NT2/D1 (cell line): ENCODE results near the gene RBBP9.
A peak's percentile ranks its signal among the peaks of the same experiment; 100 is the strongest.

Experiments
- DNase-seq: peaks from one replicate; pipeline ENCODE4 v3.0.0-alpha.2; 2011; ENCODE audit warnings: low read depth, low spot score
- H3K27me3 ChIP-seq: 2 replicates; pipeline ENCODE4 v1.6.0; 2011; ENCODE audit warnings: mild to moderate bottlenecking; ENCODE audit not compliant: insufficient read length, insufficient read depth
- H3K36me3 ChIP-seq: 2 replicates; pipeline ENCODE4 v1.6.1; 2011; ENCODE audit warnings: mild to moderate bottlenecking, low read length, mixed read lengths; ENCODE audit not compliant: insufficient read depth, insufficient read length
- H3K4me1 ChIP-seq: 2 replicates; pipeline ENCODE4 v1.5.1; 2011; ENCODE audit not compliant: insufficient read depth, insufficient read length
- H3K4me3 ChIP-seq: 2 replicates; pipeline ENCODE4 v1.5.1; 2011; ENCODE audit warnings: low read depth; ENCODE audit not compliant: insufficient read length
- H3K9ac ChIP-seq: 2 replicates; pipeline ENCODE4 v1.6.0; 2011; ENCODE audit warnings: low read depth; ENCODE audit not compliant: insufficient read length
- H3K9me3 ChIP-seq: 2 replicates; pipeline ENCODE4 v1.5.1; 2011; ENCODE audit warnings: mild to moderate bottlenecking, low read length; ENCODE audit not compliant: insufficient read depth
- SUZ12 ChIP-seq: IDR thresholded peaks from 2 replicates; pipeline ENCODE4 v1.6.1; 2011; ENCODE audit not compliant: insufficient read length, insufficient read depth; ENCODE audit errors: extremely low read depth
- YY1 ChIP-seq: IDR thresholded peaks from 2 replicates; pipeline ENCODE4 v1.6.1; 2011; ENCODE audit not compliant: insufficient read length, insufficient read depth
- ZNF274 ChIP-seq: IDR thresholded peaks from 2 replicates; pipeline ENCODE4 v1.6.1; 2011; ENCODE audit warnings: mild to moderate bottlenecking, low read depth, low read length

RBBP9 gene

GRCh38 chr20:18497603-18498002 lies 578 bp upstream of the RBBP9 start:
- H3K4me3 ChIP-seq = no peak overlapping the region
- peaks cover 14% of the 10 kb centered on the region for H3K36me3 ChIP-seq
- TF ChIP-seq YY1 = no peak
- no peak for TF ChIP-seq SUZ12
- TF ChIP-seq ZNF274 = no peak
- H3K9ac ChIP-seq = no peak overlapping the region
- H3K27me3 ChIP-seq = no peaks in the 10 kb centered on the region
- no peak for DNase-seq
- H3K4me1 ChIP-seq = no peaks in the 10 kb centered on the region
- no peaks in the 10 kb centered on the region for H3K9me3 ChIP-seq

DNA sequence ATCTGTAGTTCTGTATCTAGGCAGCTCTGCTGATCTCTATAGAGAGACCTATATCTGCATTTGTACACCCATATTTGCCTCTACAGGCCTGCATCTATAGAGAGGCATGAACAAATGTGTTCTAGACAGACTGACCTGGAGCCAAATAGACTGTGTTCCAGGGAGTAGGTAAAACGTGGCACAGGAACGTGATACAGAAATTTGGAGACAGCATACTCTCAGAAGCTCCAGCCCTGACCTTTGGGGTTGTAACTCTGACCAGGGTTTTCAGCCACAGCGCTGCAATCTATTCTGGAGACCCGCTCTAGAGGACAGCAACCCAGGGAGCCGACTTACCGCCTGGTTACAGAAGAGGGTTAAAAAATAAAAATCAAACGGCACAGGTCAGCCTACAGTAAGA lies 983 bp downstream of the RBBP9 start:
- H3K36me3 ChIP-seq = peaks cover 23% of the 10 kb centered on the region
- H3K4me1 ChIP-seq = no peaks in the 10 kb centered on the region
- H3K9ac ChIP-seq = peak overlapping the region; percentile 90
- H3K4me3 ChIP-seq = peak overlapping the region; percentile 75
- H3K9me3 ChIP-seq = no peaks in the 10 kb centered on the region
- TF ChIP-seq YY1 (no peak), ZNF274 (no peak), SUZ12 (no peak)
- no peak for DNase-seq
- no peaks in the 10 kb centered on the region for H3K27me3 ChIP-seq

DNA sequence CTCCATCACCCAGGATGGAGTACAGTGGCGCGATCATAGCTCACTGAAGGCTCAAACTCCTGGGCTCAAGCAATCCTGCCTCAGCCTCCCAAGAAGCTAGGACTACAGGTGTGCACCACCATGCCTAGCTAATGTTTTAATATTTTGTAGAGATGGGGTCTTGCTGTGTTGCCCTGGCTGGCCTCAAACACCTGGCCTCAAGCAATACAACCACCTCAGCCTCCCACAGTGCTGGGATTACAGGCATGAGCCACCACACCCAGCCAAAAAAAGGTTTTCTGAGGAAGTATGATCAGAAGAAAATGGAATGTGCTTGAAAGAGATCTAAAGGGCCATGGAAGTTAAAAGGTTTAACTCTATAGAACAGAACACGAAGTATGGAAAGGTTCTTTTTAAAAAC lies 8.7 kb downstream of the RBBP9 start:
- Histone ChIP-seq H3K36me3 (peaks cover 43% of the 10 kb centered on the region), H3K9ac (no peak overlapping the region), H3K4me1 (no peaks in the 10 kb centered on the region), H3K4me3 (no peak overlapping the region), H3K27me3 (no peaks in the 10 kb centered on the region), H3K9me3 (no peaks in the 10 kb centered on the region)
- no peak for TF ChIP-seq YY1
- no peak for TF ChIP-seq ZNF274
- no peak for TF ChIP-seq SUZ12
- no peak for DNase-seq

DNA sequence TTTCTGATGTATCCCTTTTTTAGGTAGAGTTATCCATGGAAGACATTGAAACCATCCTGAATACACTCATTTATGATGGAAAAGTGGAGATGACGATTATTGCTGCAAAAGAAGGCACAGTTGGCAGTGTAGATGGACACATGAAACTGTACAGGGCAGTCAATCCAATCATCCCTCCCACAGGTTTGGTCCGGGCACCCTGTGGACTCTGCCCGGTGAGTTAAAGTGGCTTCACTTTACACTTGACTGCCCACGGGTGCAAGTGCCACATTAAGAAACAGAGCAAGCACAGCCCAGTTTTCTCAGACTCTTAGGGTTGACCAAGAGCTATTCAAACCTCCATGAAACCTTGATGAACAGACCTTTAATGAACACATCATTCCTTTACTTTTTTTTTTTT lies 15.4 kb downstream of the RBBP9 start:
- TF ChIP-seq ZNF274 (no peak), SUZ12 (no peak)
- Histone ChIP-seq H3K9me3 (no peaks in the 10 kb centered on the region), H3K4me3 (no peak overlapping the region), H3K27me3 (no peaks in the 10 kb centered on the region), H3K36me3 (peaks cover 45% of the 10 kb centered on the region), H3K4me1 (no peaks in the 10 kb centered on the region), H3K9ac (no peak overlapping the region)
- no peak for DNase-seq

DNA sequence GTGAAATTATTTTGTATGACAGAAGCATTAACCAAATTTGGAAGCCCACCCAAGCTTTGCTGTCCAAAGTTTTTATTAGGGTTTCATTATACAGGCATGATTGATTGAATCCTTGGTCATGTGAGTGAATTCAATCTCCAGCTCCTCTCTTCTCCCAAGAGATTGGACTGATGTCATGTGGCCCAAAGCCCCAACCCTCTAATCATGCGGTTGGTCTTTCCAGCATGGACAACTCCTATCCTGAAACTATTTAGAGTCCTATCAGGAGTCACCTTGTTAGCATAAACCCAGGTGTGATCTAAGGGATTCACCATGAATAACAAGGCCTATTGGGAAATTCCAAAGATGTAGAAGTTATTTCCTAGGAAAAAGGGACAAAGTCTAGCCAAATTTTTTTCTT lies 19.2 kb downstream of the RBBP9 start:
- DNase-seq = no peak
- no peak overlapping the region for H3K4me3 ChIP-seq
- TF ChIP-seq SUZ12 (no peak), YY1 (no peak), ZNF274 (no peak)
- no peak overlapping the region for H3K9ac ChIP-seq
- H3K4me1 ChIP-seq = no peaks in the 10 kb centered on the region
- H3K9me3 ChIP-seq = no peaks in the 10 kb centered on the region
- peaks cover 66% of the 10 kb centered on the region for H3K36me3 ChIP-seq
- no peaks in the 10 kb centered on the region for H3K27me3 ChIP-seq

- peaks cover 61% of the 10 kb centered on the region for H3K36me3 ChIP-seq
- H3K4me1 ChIP-seq = no peaks in the 10 kb centered on the region
- TF ChIP-seq ZNF274 (no peak), YY1 (no peak), SUZ12 (no peak)
- H3K9ac ChIP-seq = no peak overlapping the region
- H3K27me3 ChIP-seq = no peaks in the 10 kb centered on the region
- no peaks in the 10 kb centered on the region for H3K9me3 ChIP-seq
- no peak for DNase-seq
- H3K4me3 ChIP-seq = no peak overlapping the region
Observed at GRCh38 chr20:18477218-18477617, 19.8 kb downstream of the RBBP9 start.

- no peak for TF ChIP-seq ZNF274
- TF ChIP-seq SUZ12 = no peak
- TF ChIP-seq YY1 = no peak
- Histone ChIP-seq H3K4me1 (no peaks in the 10 kb centered on the region), H3K4me3 (peak within 1 kb of the TSS; percentile 89), H3K36me3 (peaks cover 32% of the 10 kb centered on the region), H3K9ac (peak within 1 kb of the TSS; percentile 84), H3K27me3 (no peaks in the 10 kb centered on the region), H3K9me3 (no peaks in the 10 kb centered on the region)
- peak; percentile 89 for DNase-seq
Observed at GRCh38 chr20:18466894-18467730, 29.9 kb downstream of the RBBP9 start, which contains the start of the genes DZANK1 and POLR3F. TSS of gene DZANK1 (minus strand) at chr20:18467030. CDS start at chr20:18465358, 1,672 bp downstream. TSS of gene POLR3F (plus strand) at chr20:18467390. CDS start at chr20:18467507, 117 bp downstream.

- H3K4me1 ChIP-seq = no peaks in the 10 kb centered on the region
- DNase-seq = no peak
- H3K4me3 ChIP-seq = peak overlapping the region; percentile 89
- TF ChIP-seq SUZ12 = no peak
- no peak for TF ChIP-seq YY1
- no peak for TF ChIP-seq ZNF274
- peak overlapping the region; percentile 64 for H3K9ac ChIP-seq
- no peaks in the 10 kb centered on the region for H3K27me3 ChIP-seq
- no peaks in the 10 kb centered on the region for H3K9me3 ChIP-seq
- peaks cover 26% of the 10 kb centered on the region for H3K36me3 ChIP-seq
Observed at GRCh38 chr20:18466574-18466893, 30.5 kb downstream of the RBBP9 start.
